MCF 10A (cell line): ENCODE measurements around the gene RNF138. TPM values are rescaled to one million over a fixed set of nuclear protein-coding genes. Genes with fewer than 3 reads are reported as not detected.

Experiments
- BruUV-seq: library from RNA; stranded (reverse); fragments of 400-500 nt; replicated peaks from 2 replicates; lab custom pipeline; 2021; lab: Mats Ljungman, UMichigan
- CTCF ChIA-PET: fragments of 300-600 bp; sonication (Branson Sonifier 250); formaldehyde crosslinking; extraction: SDS; loops from one replicate; lab custom pipeline; 2021; ENCODE audit warnings: antibody characterized with exemption, inconsistent platforms; lab: Yijun Ruan, JAX
- POLR2A ChIA-PET: fragments of 300-600, 350-650 bp; sonication (Branson Sonifier 250); formaldehyde crosslinking; extraction: SDS; loops from one replicate; lab custom pipeline; 2020; ENCODE audit warnings: antibody characterized with exemption, inconsistent platforms; lab: Yijun Ruan, JAX
- DNase-seq: peaks from one replicate; pipeline ENCODE4 v3.0.0-alpha.2; 2018; ENCODE audit not compliant: unreplicated experiment
- H3K27ac Mint-ChIP-seq: one replicate; pipeline ENCODE4 v1.8.0; 2022; ENCODE audit warnings: mild to moderate bottlenecking, low read depth, mixed read lengths; ENCODE audit not compliant: unreplicated experiment
- H3K27me3 Mint-ChIP-seq: one replicate; pipeline ENCODE4 v1.8.0; 2022; ENCODE audit warnings: mixed read lengths; ENCODE audit not compliant: insufficient read depth, unreplicated experiment
- H3K36me3 Mint-ChIP-seq: one replicate; pipeline ENCODE4 v1.8.0; 2022; ENCODE audit warnings: mild to moderate bottlenecking, moderate library complexity, mixed read lengths; ENCODE audit not compliant: insufficient read depth, unreplicated experiment
- H3K4me1 Mint-ChIP-seq: one replicate; pipeline ENCODE4 v1.8.0; 2022; ENCODE audit warnings: mixed read lengths; ENCODE audit not compliant: insufficient read depth, unreplicated experiment
- H3K4me3 Mint-ChIP-seq: one replicate; pipeline ENCODE4 v1.8.0; 2022; ENCODE audit warnings: mild to moderate bottlenecking, moderate library complexity, mixed read lengths; ENCODE audit not compliant: unreplicated experiment
- H3K9me3 Mint-ChIP-seq: one replicate; pipeline ENCODE4 v1.8.0; 2022; ENCODE audit warnings: mixed read lengths; ENCODE audit not compliant: unreplicated experiment
- intact Hi-C: fragments of 100-400 bp; cut with micrococcal nuclease; formaldehyde crosslinking; loops from 2 replicates; pipeline ENCODE4 v1.14.1; 2022
- total RNA-seq: library from RNA; stranded (reverse); gene quantifications from 2 replicates; pipeline ENCODE4 v1.2.3, GENCODE V29; 2022
- TF ChIP-seq, protein P1 (sequence below): fragments of 200-600 bp; IDR thresholded peaks from one replicate; pipeline ENCODE4 v1.8.0; 2022; ENCODE audit warnings: antibody characterized with exemption, mild to moderate bottlenecking; ENCODE audit not compliant: unreplicated experiment

RNF138 gene
- total RNA-seq, 1 experiment from 2014 or later = 64.5 TPM

DNA sequence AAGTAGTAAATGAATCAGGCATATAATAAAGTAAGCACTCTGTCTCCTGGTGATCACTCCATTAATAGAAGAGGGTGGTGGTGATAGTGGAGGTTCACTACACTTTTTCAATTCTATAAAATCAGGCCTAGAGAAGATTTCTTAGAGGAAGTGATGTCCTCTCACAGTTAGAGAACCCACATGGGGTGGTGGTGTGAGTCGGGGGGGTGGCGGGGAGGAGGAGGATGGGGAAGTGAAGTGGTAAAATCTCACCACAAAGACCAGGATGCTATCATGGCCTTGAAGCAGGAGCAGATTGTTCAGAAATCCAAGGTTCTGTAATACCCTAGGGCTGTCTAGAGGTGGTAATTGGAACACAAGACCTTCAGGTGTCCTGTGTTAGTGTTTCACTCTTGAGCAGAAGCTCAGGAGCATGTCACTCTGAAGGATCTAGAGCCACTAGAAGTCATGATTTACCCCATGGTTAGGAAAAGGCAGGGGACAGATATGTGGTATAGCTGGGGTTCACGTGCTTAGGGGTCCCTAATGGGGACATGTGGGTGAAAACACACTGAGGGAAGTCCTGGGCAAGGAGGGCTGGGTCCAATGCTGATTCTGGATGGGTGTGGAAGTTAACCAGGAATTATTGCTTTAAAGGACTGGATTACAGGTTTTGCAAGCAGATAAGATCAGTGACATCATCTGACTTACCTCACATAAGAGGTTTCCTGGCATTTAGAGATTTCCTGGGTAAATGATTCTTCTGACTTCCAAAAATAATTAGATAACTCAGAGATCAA is 42.1 kb upstream of the RNF138 start:
- ChIA-PET CTCF (interaction anchor here (0.7 to 1.2 kb wide), 4 partner anchors 30 to 108 kb away, joined by 3 to 6 read pairs (median 3); partner anchors contain the start of gene RNF125), POLR2A (interaction anchor here (1.9 kb wide), 1 partner anchor 107 kb away, joined by 7 read pairs; the partner anchor contains the start of gene TRAPPC8)

DNA sequence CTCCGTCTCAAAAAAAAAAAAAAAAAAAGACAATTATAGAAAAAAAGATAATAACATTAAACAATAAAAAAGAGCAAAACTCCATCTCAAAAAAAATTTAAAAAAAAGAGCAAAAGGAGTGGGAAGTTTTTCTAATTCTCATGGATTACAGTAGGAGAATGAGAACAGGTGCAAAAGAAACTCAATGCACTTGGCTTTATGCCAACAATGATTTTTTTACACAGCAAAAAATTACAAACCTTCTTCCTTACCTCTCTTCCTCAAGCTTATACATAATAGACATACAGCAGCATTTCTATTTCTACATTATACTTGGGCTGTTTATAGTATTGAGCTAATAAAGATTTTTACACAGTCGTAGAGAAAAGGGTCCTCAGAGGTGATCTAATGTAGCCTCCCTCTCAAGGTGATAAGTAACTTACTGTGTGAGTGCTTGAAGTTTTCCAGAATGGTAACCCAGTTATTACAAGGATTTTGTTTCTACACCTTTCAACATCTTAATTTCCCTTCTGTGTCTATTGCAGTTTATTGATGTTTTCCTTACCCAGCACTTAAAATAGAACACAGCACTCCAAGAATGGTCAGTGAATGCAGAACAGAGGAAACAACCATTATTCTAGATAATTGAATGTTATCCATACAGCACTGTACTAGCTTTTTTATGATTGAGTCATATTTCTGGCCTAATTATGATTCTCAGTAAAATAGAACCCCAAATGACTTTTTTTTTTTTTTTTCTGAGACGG is 34.9 kb upstream of the RNF138 start:
- DNase-seq = no peak
- POLR2A ChIA-PET = interaction anchor here (1.3 kb wide), 1 partner anchor 37 kb away, joined by 4 read pairs; no protein-coding TSS in a partner anchor
- Mint-ChIP-seq H3K36me3 (peaks cover 6% of the 10 kb centered on the region), H3K27ac (no peak overlapping the region), H3K27me3 (no peaks in the 10 kb centered on the region), H3K4me1 (no peaks in the 10 kb centered on the region), H3K9me3 (no peaks in the 10 kb centered on the region), H3K4me3 (no peak overlapping the region)
- TF ChIP-seq, protein P1, sequence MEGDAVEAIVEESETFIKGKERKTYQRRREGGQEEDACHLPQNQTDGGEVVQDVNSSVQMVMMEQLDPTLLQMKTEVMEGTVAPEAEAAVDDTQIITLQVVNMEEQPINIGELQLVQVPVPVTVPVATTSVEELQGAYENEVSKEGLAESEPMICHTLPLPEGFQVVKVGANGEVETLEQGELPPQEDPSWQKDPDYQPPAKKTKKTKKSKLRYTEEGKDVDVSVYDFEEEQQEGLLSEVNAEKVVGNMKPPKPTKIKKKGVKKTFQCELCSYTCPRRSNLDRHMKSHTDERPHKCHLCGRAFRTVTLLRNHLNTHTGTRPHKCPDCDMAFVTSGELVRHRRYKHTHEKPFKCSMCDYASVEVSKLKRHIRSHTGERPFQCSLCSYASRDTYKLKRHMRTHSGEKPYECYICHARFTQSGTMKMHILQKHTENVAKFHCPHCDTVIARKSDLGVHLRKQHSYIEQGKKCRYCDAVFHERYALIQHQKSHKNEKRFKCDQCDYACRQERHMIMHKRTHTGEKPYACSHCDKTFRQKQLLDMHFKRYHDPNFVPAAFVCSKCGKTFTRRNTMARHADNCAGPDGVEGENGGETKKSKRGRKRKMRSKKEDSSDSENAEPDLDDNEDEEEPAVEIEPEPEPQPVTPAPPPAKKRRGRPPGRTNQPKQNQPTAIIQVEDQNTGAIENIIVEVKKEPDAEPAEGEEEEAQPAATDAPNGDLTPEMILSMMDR = no peak
- BruUV-seq = no TSS peak
- CTCF ChIA-PET = interaction anchor here (0.6 to 0.7 kb wide), 2 partner anchors 19 to 114 kb away, joined by 3 read pairs; partner anchors contain the start of gene TRAPPC8
- intact Hi-C loops = no loop called here

More for the DNA sequence above, 42.1 kb upstream of the RNF138 start:
- Mint-ChIP-seq H3K4me1 (no peaks in the 10 kb centered on the region), H3K4me3 (no peak overlapping the region), H3K27me3 (no peaks in the 10 kb centered on the region), H3K9me3 (no peaks in the 10 kb centered on the region), H3K36me3 (peaks cover 14% of the 10 kb centered on the region), H3K27ac (no peak overlapping the region)
- intact Hi-C loops = no loop called here
- TF ChIP-seq, protein P1 = no peak
- no TSS peak for BruUV-seq
- DNase-seq = no peak

DNA sequence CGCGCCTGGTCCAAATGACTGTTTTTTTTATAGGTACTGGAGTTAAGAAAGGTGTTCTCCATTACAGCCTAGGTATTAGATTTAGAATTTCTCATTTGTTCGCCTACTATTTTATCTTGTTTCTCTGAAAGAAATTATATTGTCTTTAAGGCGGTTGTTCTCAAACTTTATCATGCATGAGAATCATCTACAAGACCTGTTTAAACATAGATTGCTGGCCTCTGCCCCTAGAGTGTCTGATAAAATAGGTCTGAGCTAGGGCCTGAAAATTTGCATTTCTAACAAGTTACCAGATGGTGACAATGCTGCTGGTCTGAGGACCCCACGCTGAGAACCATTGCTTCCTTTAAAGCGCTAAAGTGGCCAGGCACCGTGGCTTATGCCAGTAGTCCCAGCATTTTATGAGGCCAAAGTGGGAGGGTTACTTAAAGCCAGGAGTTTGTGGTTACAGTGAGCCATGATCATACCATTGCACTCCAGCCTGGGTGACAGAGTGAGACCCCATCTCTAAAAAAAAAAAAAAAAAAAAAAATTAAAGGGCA is 34.0 kb upstream of the RNF138 start:
- Mint-ChIP-seq H3K36me3 (peaks cover 6% of the 10 kb centered on the region), H3K4me1 (no peaks in the 10 kb centered on the region), H3K9me3 (no peaks in the 10 kb centered on the region), H3K27ac (no peak overlapping the region), H3K27me3 (no peaks in the 10 kb centered on the region), H3K4me3 (no peak overlapping the region)
- TF ChIP-seq, protein P1 = no peak
- DNase-seq = no peak
- ChIA-PET POLR2A (no interaction called here), CTCF (no interaction called here)
- intact Hi-C loops = no loop called here
- no TSS peak for BruUV-seq
